CD4-positive, alpha-beta T cell (primary cell): ENCODE results near the gene TPH1. TPM values are rescaled to one million over a fixed set of nuclear protein-coding genes. Genes with fewer than 3 reads are reported as not detected.

Experiments used
- ATAC-seq: fragments of 200-7000 bp; cut with Tn5 transposase; one replicate; pipeline ENCODE4 v1.10.0; 2022; ENCODE audit warnings: mild to moderate bottlenecking; ENCODE audit not compliant: poor library complexity
- CTCF ChIA-PET: fragments of 350-600 bp; sonication (Branson Sonifier 250); formaldehyde crosslinking; loops from one replicate; lab custom pipeline; 2021; ENCODE audit warnings: antibody characterized with exemption, inconsistent platforms; lab: Charles Lee
- POLR2A ChIA-PET: fragments of 350-600 bp; sonication (Branson Sonifier 250); formaldehyde crosslinking; loops from one replicate; lab custom pipeline; 2021; ENCODE audit warnings: antibody characterized with exemption, inconsistent platforms; lab: Charles Lee
- DNase-seq, 14 experiments: peaks; one replicate each; pipeline ENCODE4 v3.0.0-alpha.2; 2013 to 2020; ENCODE audit warnings: mixed read lengths in 2 of 14
- H3K27ac ChIP-seq, 2 donors: one replicate each; pipeline versions ENCODE4 v1.5.1 to v1.7.0; 2013; ENCODE audit warnings: low read length in 2 of 2, low read depth in 1 of 2, mild to moderate bottlenecking in 1 of 2
- H3K27me3 ChIP-seq, 2 experiments: 1 replicate in 1 of 2; 2 replicates in 1 of 2; pipeline versions ENCODE4 v1.6.1 to v1.7.0; 2013; ENCODE audit warnings: low read length in 2 of 2, control low read depth in 1 of 2, mild to moderate bottlenecking in 1 of 2, moderate library complexity in 1 of 2; ENCODE audit not compliant: insufficient read depth in 2 of 2, control insufficient read depth in 1 of 2
- H3K36me3 ChIP-seq: one replicate; pipeline ENCODE4 v1.6.1; 2013; ENCODE audit warnings: low read length, control low read depth; ENCODE audit not compliant: insufficient read depth
- H3K4me1 ChIP-seq: one replicate; pipeline ENCODE4 v1.6.1; 2013; ENCODE audit warnings: low read length, control low read depth; ENCODE audit not compliant: insufficient read depth
- H3K4me3 ChIP-seq: one replicate; pipeline ENCODE4 v1.5.1; 2013; ENCODE audit warnings: mild to moderate bottlenecking, low read length, moderate library complexity
- H3K9me3 ChIP-seq, 2 experiments: 1 replicate in 1 of 2; 2 replicates in 1 of 2; pipeline versions ENCODE4 v1.6.1 to v1.7.0; 2013; ENCODE audit warnings: low read length in 2 of 2, mild to moderate bottlenecking in 2 of 2, control low read depth in 1 of 2, moderate library complexity in 1 of 2; ENCODE audit not compliant: control insufficient read depth in 1 of 2, insufficient read depth in 1 of 2
- H3K27ac Mint-ChIP-seq: one replicate; pipeline ENCODE4 v1.8.0; 2020; ENCODE audit warnings: mixed read lengths
- H3K27me3 Mint-ChIP-seq: one replicate; pipeline ENCODE4 v1.8.0; 2021; ENCODE audit warnings: mixed read lengths
- H3K36me3 Mint-ChIP-seq: one replicate; pipeline ENCODE4 v1.8.0; 2021; ENCODE audit warnings: low read depth, mixed read lengths
- H3K4me1 Mint-ChIP-seq: one replicate; pipeline ENCODE4 v1.8.0; 2021; ENCODE audit warnings: low read depth, mixed read lengths
- H3K4me3 Mint-ChIP-seq: one replicate; pipeline ENCODE4 v1.8.0; 2020; ENCODE audit warnings: mild to moderate bottlenecking, mixed read lengths
- H3K9me3 Mint-ChIP-seq: one replicate; pipeline ENCODE4 v1.8.0; 2020; ENCODE audit warnings: mixed read lengths
- CTCF ChIP-seq: fragments of 200-600 bp; IDR thresholded peaks from one replicate; pipeline ENCODE4 v1.8.0; 2022; ENCODE audit warnings: antibody characterized with exemption, mild to moderate bottlenecking
- intact Hi-C, 2 experiments: fragments of 100-400 bp; cut with DNase I in 1 of 2; cut with micrococcal nuclease in 1 of 2; formaldehyde crosslinking; loops; one replicate each; pipeline versions ENCODE4 v1.15.1 to v1.9.0; 2023 to 2025; cut with DNase I, micrococcal nuclease
- total RNA-seq, 174 experiments: library from RNA in 2 of 174; stranded (reverse) in 2 of 174; gene quantifications; one replicate each; pipeline ENCODE4 v1.2.3 and lab custom pipeline; 2021 to 2026

The TPH1 gene
- total RNA-seq, 2 experiments from 2014 or later, result 1.1 to 1.5 TPM

- H3K4me1 Mint-ChIP-seq, result no peaks in the 10 kb centered on the region
- no peak for ATAC-seq
- H3K27me3 Mint-ChIP-seq, result no peaks in the 10 kb centered on the region
- no peak overlapping the region for H3K27ac Mint-ChIP-seq
- Histone ChIP-seq H3K27me3 (no peaks in the 10 kb centered on the region), H3K27ac (no peak overlapping the region), H3K4me1 (no peaks in the 10 kb centered on the region), H3K36me3 (no peaks in the 10 kb centered on the region), H3K9me3 (no peaks in the 10 kb centered on the region), H3K4me3 (no peak overlapping the region)
- H3K4me3 Mint-ChIP-seq, result no peak overlapping the region
- no peaks in the 10 kb centered on the region for H3K9me3 Mint-ChIP-seq
- ChIA-PET POLR2A (no interaction called here), CTCF (interaction anchor here (0.5 kb wide), 1 partner anchor 138 kb away, joined by 3 read pairs; no protein-coding TSS in a partner anchor)
- no peaks in the 10 kb centered on the region for H3K36me3 Mint-ChIP-seq
- intact Hi-C loops, result no loop called here
- DNase-seq, result no peak
- no peak for TF ChIP-seq CTCF
Measured at GRCh38 chr11:18027475-18027874, 18.6 kb downstream of the TPH1 start.

GRCh38 chr11:18022419-18022818 lies 23.6 kb downstream of the TPH1 start:
- DNase-seq (no peak), ATAC-seq (no peak)
- TF ChIP-seq CTCF, result no peak
- Histone ChIP-seq H3K4me3 (no peak overlapping the region), H3K36me3 (no peaks in the 10 kb centered on the region), H3K27ac (no peak overlapping the region), H3K9me3 (no peaks in the 10 kb centered on the region), H3K4me1 (no peaks in the 10 kb centered on the region), H3K27me3 (no peaks in the 10 kb centered on the region)
- ChIA-PET POLR2A (no interaction called here), CTCF (no interaction called here)
- Mint-ChIP-seq H3K4me3 (no peak overlapping the region), H3K36me3 (no peaks in the 10 kb centered on the region), H3K27me3 (no peaks in the 10 kb centered on the region), H3K9me3 (no peaks in the 10 kb centered on the region), H3K4me1 (no peaks in the 10 kb centered on the region), H3K27ac (no peak overlapping the region)
- intact Hi-C loops, result no loop called here

GRCh38 chr11:18019650-18020049 lies 26.4 kb downstream of the TPH1 start:
- Histone ChIP-seq H3K27me3 (no peaks in the 10 kb centered on the region), H3K9me3 (no peaks in the 10 kb centered on the region), H3K4me3 (no peak overlapping the region), H3K27ac (no peak overlapping the region), H3K36me3 (no peaks in the 10 kb centered on the region), H3K4me1 (no peaks in the 10 kb centered on the region)
- Mint-ChIP-seq H3K27me3 (no peaks in the 10 kb centered on the region), H3K36me3 (no peaks in the 10 kb centered on the region), H3K4me1 (peaks cover 3% of the 10 kb centered on the region), H3K27ac (no peak overlapping the region), H3K4me3 (no peak overlapping the region), H3K9me3 (no peaks in the 10 kb centered on the region)
- intact Hi-C loops, result loop anchor here in 1 of 2 experiments (10.0 kb wide), 4 partner anchors 685 to 1285 kb away; partner anchors contain the start of genes C11orf58, RPS13 and ZDHHC13
- no peak for TF ChIP-seq CTCF
- DNase-seq (no peak), ATAC-seq (no peak)
- ChIA-PET POLR2A (no interaction called here), CTCF (interaction anchor here (1.2 kb wide), 1 partner anchor 86 kb away, joined by 3 read pairs; the partner anchor contains the start of gene SAAL1)
